Ovary (tissue), 9 donors: ENCODE data around the gene PTPRJ. TPM values are rescaled to one million over a fixed set of nuclear protein-coding genes. Genes with fewer than 3 reads are reported as not detected.

Experiments
- DNase-seq, 5 donors: peaks; one replicate each; pipeline ENCODE4 v3.0.0-alpha.2; 2019 to 2020
- H3K27ac ChIP-seq, 2 donors: fragments of 200-600 bp; one replicate each; pipeline versions ENCODE4 v1.5.1 to v1.8.0; 2019 to 2022
- H3K27me3 ChIP-seq: fragments of 200-600 bp; one replicate; pipeline ENCODE4 v1.8.0; 2022
- H3K36me3 ChIP-seq: fragments of 200-600 bp; sonication (generic); one replicate; pipeline ENCODE4 v1.5.1; 2019
- H3K4me1 ChIP-seq: one replicate; pipeline ENCODE4 v1.8.1; 2013; ENCODE audit warnings: mild to moderate bottlenecking, moderate library complexity; ENCODE audit not compliant: insufficient read depth
- H3K4me3 ChIP-seq: fragments of 200-600 bp; sonication (generic); one replicate; pipeline ENCODE4 v1.5.1; 2017
- H3K9me3 ChIP-seq, 2 donors: fragments of 200-600 bp in 1 of 2; sonication (generic) in 1 of 2; one replicate each; pipeline versions ENCODE4 v1.5.1 to v1.8.1; 2013 to 2019; ENCODE audit warnings: mild to moderate bottlenecking in 1 of 2, moderate library complexity in 1 of 2
- EP300 ChIP-seq: sonication (generic); formaldehyde crosslinking; IDR thresholded peaks from one replicate; pipeline ENCODE4 v1.6.1; 2017; ENCODE audit warnings: antibody characterized with exemption
- POLR2A ChIP-seq: fragments of 450-650 bp; IDR thresholded peaks from one replicate; pipeline ENCODE4 v1.6.1; 2017; ENCODE audit warnings: antibody characterized with exemption, mild to moderate bottlenecking, moderate library complexity
- WGBS, 3 donors: extraction: QIAGEN DNeasy Blood & Tissue Kit in 1 of 3; methylation state at CpG; one replicate each; pipeline versions ENCODE4 v1.1.5 to v1.1.7; 2013 to 2017; 5-methylcytosine and 5-hydroxymethylcytosine counted together
- intact Hi-C, 4 donors: fragments of 100-400 bp; cut with DNase I; formaldehyde crosslinking; loops; one replicate each; pipeline versions ENCODE4 v1.11.0 to v1.15.1; 2022 to 2023
- polyA plus RNA-seq, 2 donors: library from polyadenylated mRNA; stranded (reverse); fragments of 200-250 nt in 1 of 2; fragments of 350-450 nt in 1 of 2; fragmentation: Illumina TruSeq in 1 of 2; extraction: RNeasy Lipid Tissue Mini Kit (QIAGEN cat#74804) in 1 of 2; gene quantifications; one replicate each; pipeline ENCODE4 v1.2.3, GENCODE V29; 2013 to 2014
- total RNA-seq, 7 donors: library from RNA; depleted of rRNA in 2 of 7; stranded (reverse); fragments of >200 nt in 2 of 7; fragmentation: NEBNext Ultra II Directional in 3 of 7; extraction: Animal tissue kit (Norgen Biotek cat#: 25700) in 3 of 7; gene quantifications; one replicate each; pipeline versions ENCODE4 v1.1.0 to v1.2.4, GENCODE V29; 2016 to 2023
- TF ChIP-seq, protein P1 (sequence below), 3 donors: fragments of 450-650 bp in 2 of 3; fragments of 200-600 bp in 1 of 3; IDR thresholded peaks; one replicate each; pipeline versions ENCODE4 v1.5.1 to v1.8.0; 2016 to 2022; ENCODE audit warnings: antibody characterized with exemption in 3 of 3, mild to moderate bottlenecking in 1 of 3
- donor health status: DM: no; HTN: no; CAD: no; lungs with moderate emphysema.
- donor health status: DM: no; HTN: no; CAD: no.
- donor health status: Bipolar disorder and iron deficiency.
- donor health status: DM: yes; HTN: yes; CAD: no.
- donor health status: DM: no; HTN: no; CAD: no.
- donor health status: DM: yes; HTN: yes; CAD: no.

The PTPRJ gene
- total and polyA plus RNA-seq, 9 donors, result 1.6 to 16.1 (median 5.5) TPM

DNA sequence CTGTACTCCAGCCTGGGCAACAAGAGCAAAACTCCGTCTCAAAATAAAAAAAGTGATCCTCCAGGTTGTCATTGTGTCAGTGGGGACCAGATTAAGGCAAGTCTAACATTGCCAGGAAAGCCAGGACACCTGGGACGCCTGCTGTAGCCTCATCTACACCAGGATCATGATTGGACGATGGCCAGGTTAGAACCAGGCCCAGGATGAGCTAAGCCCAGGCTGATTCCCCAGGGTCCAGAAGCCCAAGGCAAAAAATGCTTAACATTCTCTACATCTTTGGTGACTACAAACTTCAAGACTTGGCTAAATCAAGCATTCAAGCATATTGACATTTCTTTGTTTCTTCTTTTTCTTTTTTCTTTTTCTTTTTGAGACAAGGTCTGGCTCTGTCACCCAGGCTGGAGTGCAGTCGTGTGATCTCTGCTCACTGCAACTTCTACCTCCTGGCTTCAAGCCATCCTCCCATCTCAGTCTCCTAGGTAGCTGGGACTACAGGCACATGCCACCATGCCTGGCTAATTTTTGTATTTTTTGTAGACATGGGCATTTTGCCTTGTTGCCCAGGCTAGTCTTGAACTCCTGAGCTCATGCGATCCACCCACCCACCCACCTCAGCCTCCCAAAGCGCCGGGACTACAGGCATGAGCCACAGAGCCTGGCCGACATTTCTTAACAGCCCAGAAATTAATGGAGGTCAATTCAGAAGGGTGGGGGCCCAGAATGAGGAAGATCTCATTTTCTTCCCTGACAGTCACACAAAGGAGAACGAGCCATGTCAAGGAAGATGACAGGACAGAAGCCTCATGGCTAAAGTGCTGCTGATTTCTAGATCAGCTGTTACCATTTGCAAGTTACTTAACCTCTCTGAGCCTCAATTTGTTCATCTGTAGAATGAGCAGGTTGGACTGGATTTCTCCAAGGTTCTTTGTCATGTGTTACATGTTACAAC, 12.5 kb upstream of the PTPRJ start:
- DNase-seq, result no peak
- no peaks in the 10 kb centered on the region for H3K27me3 ChIP-seq
- H3K27ac ChIP-seq, result no peak overlapping the region
- H3K9me3 ChIP-seq, result no peaks in the 10 kb centered on the region
- 79 to 84% (median 82%) methylated on average over 9 of the region's 9 CpGs for WGBS, 3 donors
- no peaks in the 10 kb centered on the region for H3K36me3 ChIP-seq
- TF ChIP-seq, protein P1, sequence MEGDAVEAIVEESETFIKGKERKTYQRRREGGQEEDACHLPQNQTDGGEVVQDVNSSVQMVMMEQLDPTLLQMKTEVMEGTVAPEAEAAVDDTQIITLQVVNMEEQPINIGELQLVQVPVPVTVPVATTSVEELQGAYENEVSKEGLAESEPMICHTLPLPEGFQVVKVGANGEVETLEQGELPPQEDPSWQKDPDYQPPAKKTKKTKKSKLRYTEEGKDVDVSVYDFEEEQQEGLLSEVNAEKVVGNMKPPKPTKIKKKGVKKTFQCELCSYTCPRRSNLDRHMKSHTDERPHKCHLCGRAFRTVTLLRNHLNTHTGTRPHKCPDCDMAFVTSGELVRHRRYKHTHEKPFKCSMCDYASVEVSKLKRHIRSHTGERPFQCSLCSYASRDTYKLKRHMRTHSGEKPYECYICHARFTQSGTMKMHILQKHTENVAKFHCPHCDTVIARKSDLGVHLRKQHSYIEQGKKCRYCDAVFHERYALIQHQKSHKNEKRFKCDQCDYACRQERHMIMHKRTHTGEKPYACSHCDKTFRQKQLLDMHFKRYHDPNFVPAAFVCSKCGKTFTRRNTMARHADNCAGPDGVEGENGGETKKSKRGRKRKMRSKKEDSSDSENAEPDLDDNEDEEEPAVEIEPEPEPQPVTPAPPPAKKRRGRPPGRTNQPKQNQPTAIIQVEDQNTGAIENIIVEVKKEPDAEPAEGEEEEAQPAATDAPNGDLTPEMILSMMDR (IDR thresholded peaks at IDR 0.05), result no peak
- no peak for TF ChIP-seq EP300
- no peak for TF ChIP-seq POLR2A
- H3K4me3 ChIP-seq, result no peak overlapping the region
- intact Hi-C loops, result no loop called here
- no peaks in the 10 kb centered on the region for H3K4me1 ChIP-seq

DNA sequence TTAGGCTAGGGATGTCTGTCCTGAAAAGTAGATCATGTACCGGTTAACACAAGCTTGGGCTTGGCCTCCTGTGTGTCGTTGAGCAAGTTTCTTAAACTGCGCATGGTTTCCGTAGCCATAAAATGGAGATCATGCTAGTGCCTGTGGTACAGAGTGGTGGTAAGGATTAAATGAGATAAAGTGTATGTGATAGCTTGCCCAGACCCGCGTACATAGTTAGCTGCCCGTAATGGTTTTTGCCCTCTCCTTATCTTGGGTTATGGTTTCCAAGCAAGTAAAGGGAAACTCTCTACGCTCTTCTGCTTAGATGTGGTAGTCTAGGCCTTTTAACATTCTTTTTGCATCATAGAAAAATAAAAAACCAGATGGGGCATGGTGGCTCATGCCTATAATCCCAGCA, 11.0 kb upstream of the PTPRJ start:
- intact Hi-C loops, result no loop called here
- H3K4me1 ChIP-seq, result no peaks in the 10 kb centered on the region
- DNase-seq, result no peak
- no peaks in the 10 kb centered on the region for H3K36me3 ChIP-seq
- no peaks in the 10 kb centered on the region for H3K9me3 ChIP-seq
- WGBS, 3 donors, result 93 to 95% (median 94%) methylated on average over 8 of the region's 8 CpGs
- H3K4me3 ChIP-seq, result no peak overlapping the region
- TF ChIP-seq EP300 (no peak), POLR2A (no peak)
- TF ChIP-seq, protein P1 (IDR thresholded peaks at IDR 0.05), result no peak
- no peak overlapping the region for H3K27ac ChIP-seq
- H3K27me3 ChIP-seq, result no peaks in the 10 kb centered on the region

DNA sequence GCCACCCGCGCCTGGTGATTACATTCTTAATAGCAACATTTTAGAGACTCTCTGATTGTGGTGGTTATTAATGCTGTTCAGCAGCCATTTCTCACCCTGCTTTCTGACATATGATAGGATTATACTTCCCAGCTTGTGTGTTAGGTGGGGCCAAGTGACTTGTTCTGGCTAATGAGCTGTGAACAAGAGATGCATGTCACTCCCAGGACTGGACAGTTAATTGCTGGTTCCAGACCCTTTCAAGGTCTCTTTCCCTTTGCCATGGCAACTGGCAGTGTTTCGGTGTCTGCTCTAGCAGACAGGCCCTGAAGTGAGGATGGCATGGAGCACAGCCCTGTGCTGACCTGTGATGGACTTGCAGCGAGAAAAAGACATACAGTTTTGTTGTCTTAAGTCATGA, 8.9 kb upstream of the PTPRJ start:
- intact Hi-C loops, result no loop called here
- TF ChIP-seq POLR2A (no peak), EP300 (no peak)
- TF ChIP-seq, protein P1 (IDR thresholded peaks at IDR 0.05), result no peak
- 81 to 85% (median 81%) methylated on average over 4 of the region's 4 CpGs for WGBS, 3 donors
- Histone ChIP-seq H3K27me3 (no peaks in the 10 kb centered on the region), H3K9me3 (no peaks in the 10 kb centered on the region), H3K36me3 (no peaks in the 10 kb centered on the region), H3K4me1 (no peaks in the 10 kb centered on the region), H3K4me3 (no peak overlapping the region), H3K27ac (no peak overlapping the region)
- no peak for DNase-seq

DNA sequence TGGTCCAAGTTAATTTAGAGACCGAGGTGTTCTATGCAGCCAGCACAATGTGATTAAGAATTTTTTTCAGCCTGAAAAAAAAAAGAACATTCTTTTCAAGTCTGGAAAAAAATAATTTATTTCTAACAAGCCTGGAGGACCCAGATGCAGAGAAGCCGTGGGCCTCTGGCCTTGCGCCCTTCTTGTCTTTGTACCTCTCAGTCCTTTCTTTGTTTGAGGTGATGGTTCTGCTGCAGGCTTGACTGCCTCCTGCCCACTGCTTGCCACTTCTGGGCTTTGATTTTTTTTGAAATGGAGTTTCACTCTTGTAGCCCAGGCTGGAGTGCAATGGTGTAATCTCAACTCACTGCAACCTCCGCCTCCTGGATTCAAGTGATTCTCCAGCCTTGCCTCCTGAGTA, 7.2 kb upstream of the PTPRJ start:
- intact Hi-C loops, result no loop called here
- WGBS, 3 donors, result 87 to 89% (median 88%) methylated on average over 4 of the region's 4 CpGs
- TF ChIP-seq, protein P1 (IDR thresholded peaks at IDR 0.05), result no peak
- TF ChIP-seq EP300 (no peak), POLR2A (no peak)

More for the DNA sequence above, 7.2 kb upstream of the PTPRJ start:
- H3K27ac ChIP-seq, result no peak overlapping the region
- no peaks in the 10 kb centered on the region for H3K27me3 ChIP-seq
- H3K36me3 ChIP-seq, result no peaks in the 10 kb centered on the region
- no peak for DNase-seq
- no peaks in the 10 kb centered on the region for H3K4me1 ChIP-seq
- H3K4me3 ChIP-seq, result no peak overlapping the region
- no peaks in the 10 kb centered on the region for H3K9me3 ChIP-seq
